Measurements from ENCODE around the gene NTSR1.

- no peak for TF ChIP-seq CTCF (IDR thresholded peaks at IDR 0.05 in 4 of 5, conservative IDR thresholded peaks at IDR 0.05 in 1 of 5)
- TF ChIP-seq POLR2A (IDR thresholded peaks at IDR 0.05): no peak
Measured at GRCh38 chr20:62739067-62739466, 30.4 kb downstream of the NTSR1 start.
